HepG2 (cell line): ENCODE measurements around the gene MCM3. TPM values are rescaled to one million over a fixed set of nuclear protein-coding genes. Genes with fewer than 3 reads are reported as not detected.

Experiments used
- BCL6 ChIP-seq: IDR thresholded peaks from 2 replicates; pipeline ENCODE4 v1.6.1; 2016; ENCODE audit warnings: missing genetic modification reagents, missing compliant biosample characterization
- FOXA3 ChIP-seq: IDR thresholded peaks from 2 replicates; pipeline ENCODE4 v1.6.1; 2016; ENCODE audit warnings: missing genetic modification reagents, missing compliant biosample characterization
- GATAD1 ChIP-seq: IDR thresholded peaks from 2 replicates; pipeline ENCODE4 v1.6.1; 2016; ENCODE audit warnings: missing genetic modification reagents, missing compliant biosample characterization
- JUNB ChIP-seq: sonication (generic); formaldehyde crosslinking; IDR thresholded peaks from 2 replicates; pipeline ENCODE4 v1.8.0; 2022; ENCODE audit warnings: missing genetic modification reagents, mild to moderate bottlenecking, borderline replicate concordance
- KAT8 ChIP-seq: IDR thresholded peaks from 2 replicates; pipeline ENCODE4 v1.6.1; 2016; ENCODE audit warnings: missing genetic modification reagents, missing compliant biosample characterization
- KLF16 ChIP-seq, 2 experiments: sonication (generic) in 1 of 2; formaldehyde crosslinking in 1 of 2; IDR thresholded peaks; 2 replicates each; pipeline versions ENCODE4 v1.6.1 to v1.8.0; 2016 to 2023; ENCODE audit warnings: missing genetic modification reagents in 2 of 2, missing compliant biosample characterization in 1 of 2
- NR2F6 ChIP-seq, 2 experiments: IDR thresholded peaks; 2 replicates each; pipeline ENCODE4 v1.6.1; 2016; ENCODE audit warnings: antibody characterized with exemption in 1 of 2, mild to moderate bottlenecking in 1 of 2
- RNF2 ChIP-seq: fragments of 450-650 bp; conservative IDR thresholded peaks from 2 replicates; pipeline ENCODE4 v1.6.1; 2016; ENCODE audit warnings: low read depth
- U2AF1 ChIP-seq: fragments of 200-400 bp; formaldehyde crosslinking; optimal IDR thresholded peaks from 2 replicates; pipeline ENCODE3; 2017; ENCODE audit warnings: mild to moderate bottlenecking, low read depth, low read length
- XRCC5 ChIP-seq: fragments of 200-400 bp; formaldehyde crosslinking; optimal IDR thresholded peaks from 2 replicates; pipeline ENCODE3; 2017; ENCODE audit warnings: mild to moderate bottlenecking, low read length
- ZNF333 ChIP-seq: sonication (generic); formaldehyde crosslinking; IDR thresholded peaks from 2 replicates; pipeline ENCODE4 v1.4.0; 2020; ENCODE audit warnings: mild to moderate bottlenecking, missing genetic modification reagents, borderline replicate concordance
- ZNF44 ChIP-seq: sonication (generic); formaldehyde crosslinking; IDR thresholded peaks from 2 replicates; pipeline ENCODE4 v1.5.1; 2020; ENCODE audit warnings: mild to moderate bottlenecking, missing genetic modification reagents
- ZNF556 ChIP-seq: sonication (generic); formaldehyde crosslinking; IDR thresholded peaks from 2 replicates; pipeline ENCODE4 v1.4.0; 2020; ENCODE audit warnings: mild to moderate bottlenecking, missing genetic modification reagents, borderline replicate concordance
- ZNF652 ChIP-seq: IDR thresholded peaks from 2 replicates; pipeline ENCODE4 v1.6.1; 2016; ENCODE audit warnings: low read depth, borderline replicate concordance
- ZNF713 ChIP-seq: sonication (generic); formaldehyde crosslinking; IDR thresholded peaks from 2 replicates; pipeline ENCODE4 v1.4.0; 2020; ENCODE audit warnings: mild to moderate bottlenecking, missing genetic modification reagents
- ZNF761 ChIP-seq: sonication (generic); formaldehyde crosslinking; conservative IDR thresholded peaks from 2 replicates; pipeline ENCODE4 v1.4.0; 2020; ENCODE audit warnings: mild to moderate bottlenecking, missing genetic modification reagents
- ZNF839 ChIP-seq: sonication (generic); formaldehyde crosslinking; IDR thresholded peaks from 2 replicates; pipeline ENCODE4 v1.4.0; 2020; ENCODE audit warnings: missing genetic modification reagents, mild to moderate bottlenecking, borderline replicate concordance
- ZSCAN31 ChIP-seq: sonication (generic); formaldehyde crosslinking; IDR thresholded peaks from 2 replicates; pipeline ENCODE4 v1.5.0; 2020; ENCODE audit warnings: low read depth, mild to moderate bottlenecking, missing genetic modification reagents
- polyA plus RNA-seq, 8 experiments: library from polyadenylated mRNA; depleted of rRNA in 3 of 8; stranded (reverse) in 7 of 8; unstranded in 1 of 8; fragments of >200 nt; fragmentation: Illumina TruSeq in 4 of 8; extraction: Trizol in 4 of 8; gene quantifications; 2 replicates each; pipeline versions ENCODE4 v1.2.1 to v1.2.3, GENCODE V29; 2011 to 2016; ENCODE audit warnings: low read depth in 4 of 8, missing spikeins in 1 of 8, mixed read lengths in 1 of 8; ENCODE audit not compliant: insufficient read depth in 1 of 8
- total RNA-seq, 5 experiments: library from RNA; depleted of rRNA; stranded (reverse); fragments of >200 nt; fragmentation: Illumina TruSeq; extraction: Trizol; gene quantifications; 2 replicates each; pipeline ENCODE4 v1.2.3, GENCODE V29; 2016; ENCODE audit warnings: low read depth in 1 of 5
- TF ChIP-seq, protein P1 (sequence below): IDR thresholded peaks from 2 replicates; pipeline ENCODE4 v1.6.1; 2016; ENCODE audit warnings: low read depth, missing genetic modification reagents, missing compliant biosample characterization
- TF ChIP-seq, protein P2 (sequence below): sonication (generic); formaldehyde crosslinking; IDR thresholded peaks from 2 replicates; pipeline ENCODE4 v1.4.0; 2020; ENCODE audit warnings: missing genetic modification reagents

The MCM3 gene
- total and polyA plus RNA-seq, 2 of the 13 experiments (the other 11 are each of a cell fraction or from before 2014, with no cell fraction given) = 164 to 288 TPM

GRCh38 chr6:52263709-52264540 is 20.6 kb downstream of the MCM3 start (continued):
- no peak for TF ChIP-seq ZNF556
- TF ChIP-seq ZSCAN31 (CRISPR knock-in tag) = no peak
- peak; percentile 62 for TF ChIP-seq NR2F6 (IDR thresholded peaks at IDR 0.05)
- peak; percentile 70 for TF ChIP-seq NR2F6 (CRISPR knock-in tag; IDR thresholded peaks at IDR 0.05)
- TF ChIP-seq ZNF333 (CRISPR knock-in tag) = no peak
- no peak for TF ChIP-seq ZNF652
- TF ChIP-seq ZNF713 (CRISPR knock-in tag) = no peak
- TF ChIP-seq ZNF44 (CRISPR knock-in tag) = 0 out of 2 replicates have a peak, but pooled peaks have one; percentile 28
- 0 out of 2 replicates have a peak, but pooled peaks have one; percentile 15 for TF ChIP-seq FOXA3 (CRISPR knock-in tag)
- TF ChIP-seq BCL6 (CRISPR knock-in tag) = peak; percentile 71
- TF ChIP-seq U2AF1 = no peak
- no peak for TF ChIP-seq JUNB
- 0 out of 4 replicates have a peak, but pooled peaks of 1 of the 2 experiments have one; percentile 18 for TF ChIP-seq KLF16 (CRISPR knock-in tag; IDR thresholded peaks at IDR 0.05)
- peak; percentile 48; the same call in 1 of the 2 replicates for TF ChIP-seq KAT8 (CRISPR knock-in tag)
- TF ChIP-seq, protein P1, sequence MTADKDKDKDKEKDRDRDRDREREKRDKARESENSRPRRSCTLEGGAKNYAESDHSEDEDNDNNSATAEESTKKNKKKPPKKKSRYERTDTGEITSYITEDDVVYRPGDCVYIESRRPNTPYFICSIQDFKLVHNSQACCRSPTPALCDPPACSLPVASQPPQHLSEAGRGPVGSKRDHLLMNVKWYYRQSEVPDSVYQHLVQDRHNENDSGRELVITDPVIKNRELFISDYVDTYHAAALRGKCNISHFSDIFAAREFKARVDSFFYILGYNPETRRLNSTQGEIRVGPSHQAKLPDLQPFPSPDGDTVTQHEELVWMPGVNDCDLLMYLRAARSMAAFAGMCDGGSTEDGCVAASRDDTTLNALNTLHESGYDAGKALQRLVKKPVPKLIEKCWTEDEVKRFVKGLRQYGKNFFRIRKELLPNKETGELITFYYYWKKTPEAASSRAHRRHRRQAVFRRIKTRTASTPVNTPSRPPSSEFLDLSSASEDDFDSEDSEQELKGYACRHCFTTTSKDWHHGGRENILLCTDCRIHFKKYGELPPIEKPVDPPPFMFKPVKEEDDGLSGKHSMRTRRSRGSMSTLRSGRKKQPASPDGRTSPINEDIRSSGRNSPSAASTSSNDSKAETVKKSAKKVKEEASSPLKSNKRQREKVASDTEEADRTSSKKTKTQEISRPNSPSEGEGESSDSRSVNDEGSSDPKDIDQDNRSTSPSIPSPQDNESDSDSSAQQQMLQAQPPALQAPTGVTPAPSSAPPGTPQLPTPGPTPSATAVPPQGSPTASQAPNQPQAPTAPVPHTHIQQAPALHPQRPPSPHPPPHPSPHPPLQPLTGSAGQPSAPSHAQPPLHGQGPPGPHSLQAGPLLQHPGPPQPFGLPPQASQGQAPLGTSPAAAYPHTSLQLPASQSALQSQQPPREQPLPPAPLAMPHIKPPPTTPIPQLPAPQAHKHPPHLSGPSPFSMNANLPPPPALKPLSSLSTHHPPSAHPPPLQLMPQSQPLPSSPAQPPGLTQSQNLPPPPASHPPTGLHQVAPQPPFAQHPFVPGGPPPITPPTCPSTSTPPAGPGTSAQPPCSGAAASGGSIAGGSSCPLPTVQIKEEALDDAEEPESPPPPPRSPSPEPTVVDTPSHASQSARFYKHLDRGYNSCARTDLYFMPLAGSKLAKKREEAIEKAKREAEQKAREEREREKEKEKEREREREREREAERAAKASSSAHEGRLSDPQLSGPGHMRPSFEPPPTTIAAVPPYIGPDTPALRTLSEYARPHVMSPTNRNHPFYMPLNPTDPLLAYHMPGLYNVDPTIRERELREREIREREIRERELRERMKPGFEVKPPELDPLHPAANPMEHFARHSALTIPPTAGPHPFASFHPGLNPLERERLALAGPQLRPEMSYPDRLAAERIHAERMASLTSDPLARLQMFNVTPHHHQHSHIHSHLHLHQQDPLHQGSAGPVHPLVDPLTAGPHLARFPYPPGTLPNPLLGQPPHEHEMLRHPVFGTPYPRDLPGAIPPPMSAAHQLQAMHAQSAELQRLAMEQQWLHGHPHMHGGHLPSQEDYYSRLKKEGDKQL (CRISPR knock-in tag) = no peak
- TF ChIP-seq, protein P2, sequence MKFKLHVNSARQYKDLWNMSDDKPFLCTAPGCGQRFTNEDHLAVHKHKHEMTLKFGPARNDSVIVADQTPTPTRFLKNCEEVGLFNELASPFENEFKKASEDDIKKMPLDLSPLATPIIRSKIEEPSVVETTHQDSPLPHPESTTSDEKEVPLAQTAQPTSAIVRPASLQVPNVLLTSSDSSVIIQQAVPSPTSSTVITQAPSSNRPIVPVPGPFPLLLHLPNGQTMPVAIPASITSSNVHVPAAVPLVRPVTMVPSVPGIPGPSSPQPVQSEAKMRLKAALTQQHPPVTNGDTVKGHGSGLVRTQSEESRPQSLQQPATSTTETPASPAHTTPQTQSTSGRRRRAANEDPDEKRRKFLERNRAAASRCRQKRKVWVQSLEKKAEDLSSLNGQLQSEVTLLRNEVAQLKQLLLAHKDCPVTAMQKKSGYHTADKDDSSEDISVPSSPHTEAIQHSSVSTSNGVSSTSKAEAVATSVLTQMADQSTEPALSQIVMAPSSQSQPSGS (CRISPR knock-in tag) = no peak
- TF ChIP-seq RNF2 = no peak
- TF ChIP-seq ZNF761 (CRISPR knock-in tag) = no peak
- no peak for TF ChIP-seq ZNF839 (CRISPR knock-in tag)
- TF ChIP-seq XRCC5 = peak; percentile 62
- TF ChIP-seq GATAD1 (CRISPR knock-in tag) = 0 out of 2 replicates have a peak, but pooled peaks have one; percentile 27
